Right lobe of liver (tissue), 6 donors: ENCODE data around the gene PCGF6. TPM values are rescaled to one million over a fixed set of nuclear protein-coding genes. Genes with fewer than 3 reads are reported as not detected.
"Not testable (repeated sequence)": the region's sequence is repeated elsewhere in the genome, so short reads cannot be mapped to it uniquely, and the experiment has no call there.

ENCODE experiments used
- ATAC-seq, 4 donors: fragments of 200-7000 bp; cut with Tn5 transposase; one replicate each; pipeline ENCODE4 v1.9.1; 2020; ENCODE audit warnings: mild to moderate bottlenecking in 4 of 4, moderate library complexity in 4 of 4
- DNase-seq, 3 donors: peaks; one replicate each; pipeline ENCODE4 v3.0.0-alpha.2; 2020
- H3K27ac ChIP-seq, 3 donors: fragments of 200-600 bp; one replicate each; pipeline ENCODE4 v1.8.0; 2022
- H3K27me3 ChIP-seq, 2 donors: fragments of 200-600 bp; one replicate each; pipeline ENCODE4 v1.8.0; 2022
- H3K36me3 ChIP-seq, 4 donors: fragments of 200-600 bp; sonication (generic) in 1 of 4; one replicate each; pipeline versions ENCODE4 v1.5.1 to v1.8.0; 2017 to 2022; ENCODE audit warnings: control low read depth in 1 of 4
- H3K4me1 ChIP-seq, 4 donors: fragments of 200-600 bp; sonication (generic) in 1 of 4; one replicate each; pipeline versions ENCODE4 v1.5.1 to v1.8.0; 2017 to 2022; ENCODE audit warnings: control low read depth in 1 of 4
- H3K4me3 ChIP-seq, 3 donors: fragments of 200-600 bp; one replicate each; pipeline ENCODE4 v1.8.0; 2022
- H3K9me3 ChIP-seq, 4 donors: fragments of 200-600 bp; sonication (generic) in 1 of 4; one replicate each; pipeline versions ENCODE4 v1.5.1 to v1.8.0; 2017 to 2022; ENCODE audit warnings: control low read depth in 1 of 4
- POLR2A ChIP-seq: fragments of 450-650 bp; IDR thresholded peaks from one replicate; pipeline ENCODE4 v1.6.1; 2017; ENCODE audit warnings: antibody characterized with exemption, mild to moderate bottlenecking
- WGBS: methylation state at CpG from one replicate; pipeline ENCODE4 v1.1.6; 2018; ENCODE audit warnings: low coverage, low lambda C conversion rate; ENCODE audit not compliant: insufficient coverage; ENCODE audit errors: missing lambda C conversion rate; 5-methylcytosine and 5-hydroxymethylcytosine counted together
- intact Hi-C, 2 donors: fragments of 100-400 bp; cut with DNase I; formaldehyde crosslinking; loops; one replicate each; pipeline versions ENCODE4 v1.11.2 to v1.14.1; 2022
- total RNA-seq, 6 experiments: library from RNA; depleted of rRNA in 2 of 6; stranded (reverse); fragments of >200 nt in 2 of 6; fragmentation: NEBNext Ultra II Directional in 3 of 6; extraction: Animal tissue kit (Norgen Biotek cat#: 25700) in 3 of 6; gene quantifications; one replicate each; pipeline versions ENCODE4 v1.1.0 to v1.2.4, GENCODE V29; 2016 to 2023
- TF ChIP-seq, protein P1 (sequence below), 4 donors: fragments of 200-600 bp in 3 of 4; fragments of 450-650 bp in 1 of 4; IDR thresholded peaks; one replicate each; pipeline versions ENCODE4 v1.5.1 to v1.8.0; 2016 to 2022; ENCODE audit warnings: antibody characterized with exemption in 4 of 4, mild to moderate bottlenecking in 2 of 4
- donor health status: DM: no; HTN: yes; CAD: no.
- donor health status: DM: no; HTN: no; CAD: no.
- donor health status: DM: no; HTN: no; CAD: no.
- donor health status: DM: no; HTN: yes; CAD: no.
- donor health status: DM: no; HTN: yes; CAD: no.

PCGF6 gene
- total RNA-seq, 6 experiments from 2014 or later, result 4.7 to 8.5 (median 6.0) TPM

DNA sequence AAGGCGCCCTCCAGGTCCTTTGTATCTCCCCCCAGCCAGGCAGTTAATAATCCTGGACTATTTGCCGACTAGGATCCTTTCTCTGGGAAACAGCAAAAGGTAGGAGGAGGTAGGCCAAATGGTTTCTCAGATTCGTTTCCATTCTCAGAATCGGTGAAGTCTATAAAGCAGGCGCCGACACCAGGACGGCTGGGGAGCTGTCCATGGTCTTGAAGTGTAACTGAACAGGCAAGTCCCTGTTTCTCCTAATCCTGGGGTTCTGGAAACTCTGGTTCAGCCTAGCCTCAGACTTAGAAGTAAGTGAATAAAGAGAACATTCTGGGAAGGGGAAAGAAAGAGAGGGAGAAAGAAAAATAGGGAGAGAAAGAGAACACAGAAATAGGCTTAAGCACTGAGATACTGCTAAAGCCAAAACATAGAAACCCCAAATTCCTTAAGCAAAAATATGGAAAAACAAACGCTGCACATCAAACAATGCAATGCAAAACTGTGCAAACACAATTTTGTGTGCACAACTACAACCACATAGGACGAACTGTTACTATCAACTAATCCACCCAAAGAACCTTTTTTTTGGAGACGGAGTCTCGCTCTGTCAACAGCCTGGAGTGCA, 85.1 kb downstream of the PCGF6 start:
- Histone ChIP-seq H3K27ac (no peak overlapping the region), H3K4me3 (no peak overlapping the region), H3K27me3 (peaks cover 0 to 3% of the 10 kb centered on the region in 2 donors), H3K9me3 (no peaks in the 10 kb centered on the region), H3K4me1 (no peaks in the 10 kb centered on the region), H3K36me3 (no peaks in the 10 kb centered on the region)
- intact Hi-C loops, result no loop called here
- 28% methylated on average over 11 of the region's 11 CpGs for WGBS
- TF ChIP-seq POLR2A, result no peak
- TF ChIP-seq, protein P1, sequence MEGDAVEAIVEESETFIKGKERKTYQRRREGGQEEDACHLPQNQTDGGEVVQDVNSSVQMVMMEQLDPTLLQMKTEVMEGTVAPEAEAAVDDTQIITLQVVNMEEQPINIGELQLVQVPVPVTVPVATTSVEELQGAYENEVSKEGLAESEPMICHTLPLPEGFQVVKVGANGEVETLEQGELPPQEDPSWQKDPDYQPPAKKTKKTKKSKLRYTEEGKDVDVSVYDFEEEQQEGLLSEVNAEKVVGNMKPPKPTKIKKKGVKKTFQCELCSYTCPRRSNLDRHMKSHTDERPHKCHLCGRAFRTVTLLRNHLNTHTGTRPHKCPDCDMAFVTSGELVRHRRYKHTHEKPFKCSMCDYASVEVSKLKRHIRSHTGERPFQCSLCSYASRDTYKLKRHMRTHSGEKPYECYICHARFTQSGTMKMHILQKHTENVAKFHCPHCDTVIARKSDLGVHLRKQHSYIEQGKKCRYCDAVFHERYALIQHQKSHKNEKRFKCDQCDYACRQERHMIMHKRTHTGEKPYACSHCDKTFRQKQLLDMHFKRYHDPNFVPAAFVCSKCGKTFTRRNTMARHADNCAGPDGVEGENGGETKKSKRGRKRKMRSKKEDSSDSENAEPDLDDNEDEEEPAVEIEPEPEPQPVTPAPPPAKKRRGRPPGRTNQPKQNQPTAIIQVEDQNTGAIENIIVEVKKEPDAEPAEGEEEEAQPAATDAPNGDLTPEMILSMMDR (IDR thresholded peaks at IDR 0.05), result no peak
- ATAC-seq (peak; percentile 56 to 76 (median 66)), DNase-seq (peak in 1 of 3 donors; percentile 63)

DNA sequence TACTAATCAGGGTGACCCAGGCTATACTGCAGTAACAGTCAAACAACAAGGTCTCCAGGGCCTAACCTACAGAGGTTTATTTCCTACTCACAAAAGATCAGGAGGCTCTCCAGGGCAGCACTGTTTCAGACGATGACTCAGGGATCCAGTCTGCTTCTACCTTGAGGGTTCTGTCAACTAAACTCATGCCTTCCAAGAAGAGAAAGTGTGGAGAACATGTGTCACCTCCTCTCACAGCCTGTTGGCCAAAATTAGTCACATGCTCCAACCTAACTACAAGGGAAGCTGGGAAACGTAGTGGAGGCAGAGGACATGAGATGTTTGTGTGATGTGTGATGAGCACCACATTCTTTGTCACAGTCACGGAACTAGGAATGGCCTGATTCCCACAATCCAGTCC, 88.7 kb downstream of the PCGF6 start:
- Histone ChIP-seq H3K9me3 (no peaks in the 10 kb centered on the region), H3K4me1 (no peaks in the 10 kb centered on the region), H3K36me3 (no peaks in the 10 kb centered on the region), H3K27me3 (no peaks in the 10 kb centered on the region), H3K4me3 (no peak overlapping the region), H3K27ac (no peak overlapping the region)
- DNase-seq (no peak), ATAC-seq (no peak)
- intact Hi-C loops, result no loop called here
- no peak for TF ChIP-seq POLR2A
- TF ChIP-seq, protein P1 (IDR thresholded peaks at IDR 0.05), result no peak
- 42% methylated on average over 2 of the region's 3 CpGs for WGBS

GRCh38 chr10:103259989-103260388, 91.0 kb downstream of the PCGF6 start:
- Histone ChIP-seq H3K27me3 (no peaks in the 10 kb centered on the region), H3K36me3 (no peaks in the 10 kb centered on the region), H3K4me1 (no peaks in the 10 kb centered on the region), H3K27ac (no peak overlapping the region), H3K4me3 (no peak overlapping the region), H3K9me3 (no peaks in the 10 kb centered on the region)
- TF ChIP-seq POLR2A, result no peak
- TF ChIP-seq, protein P1 (IDR thresholded peaks at IDR 0.05), result no peak
- ATAC-seq, result no peak
- intact Hi-C loops, result no loop called here
- WGBS, result 75% methylated on average over 2 of the region's 5 CpGs
- no peak for DNase-seq

DNA sequence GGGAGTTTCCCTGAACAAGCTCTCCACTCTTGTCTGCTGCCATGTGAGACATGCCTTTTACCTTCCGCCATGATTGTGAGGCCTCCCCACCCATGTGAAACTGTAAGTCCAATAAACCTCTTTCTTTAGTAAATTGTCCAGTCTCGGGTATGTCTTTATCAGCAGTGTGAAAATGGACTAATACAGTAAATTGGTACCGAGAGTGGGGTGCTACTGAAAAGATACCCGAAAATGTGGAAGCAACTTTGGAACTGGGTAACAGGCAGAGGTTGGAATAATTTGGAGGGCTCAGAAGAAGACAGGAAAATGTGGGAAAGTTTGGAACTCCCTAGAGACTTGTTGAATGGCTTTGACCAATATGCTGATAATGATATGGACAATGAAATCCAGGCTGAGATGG, 92.0 kb downstream of the PCGF6 start:
- ATAC-seq, H3K27ac ChIP-seq, H3K27me3 ChIP-seq, H3K9me3 ChIP-seq, H3K36me3 ChIP-seq, H3K4me3 ChIP-seq, DNase-seq, H3K4me1 ChIP-seq, intact Hi-C loops: not testable (repeated sequence)
- 85% methylated on average over 4 of the region's 4 CpGs for WGBS

DNA sequence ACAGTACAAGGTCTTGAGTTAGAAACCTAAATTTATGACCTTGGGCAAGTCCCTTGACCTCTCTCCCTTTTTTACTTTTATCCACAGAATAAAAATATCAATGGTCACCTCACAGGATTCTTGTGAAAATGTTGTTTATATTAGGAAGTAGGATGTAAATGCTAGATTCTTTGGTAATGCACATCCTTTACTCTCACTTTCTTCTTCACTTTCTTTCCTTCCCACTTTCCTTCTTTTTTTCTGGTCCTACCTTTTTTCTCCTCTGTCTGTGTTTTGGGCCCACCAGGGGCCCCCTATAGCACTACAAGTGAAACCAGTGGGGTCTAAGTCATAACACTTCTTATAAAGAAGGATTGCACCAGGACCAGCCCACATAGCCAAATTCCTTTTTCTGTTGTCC, 93.1 kb downstream of the PCGF6 start:
- ATAC-seq (no peak), DNase-seq (no peak)
- Histone ChIP-seq H3K9me3 (no peaks in the 10 kb centered on the region), H3K4me3 (no peak overlapping the region), H3K36me3 (no peaks in the 10 kb centered on the region), H3K27ac (no peak overlapping the region), H3K27me3 (no peaks in the 10 kb centered on the region), H3K4me1 (no peaks in the 10 kb centered on the region)
- TF ChIP-seq, protein P1 (IDR thresholded peaks at IDR 0.05), result no peak
- TF ChIP-seq POLR2A, result no peak
- intact Hi-C loops, result no loop called here
